Activated naive CD4-positive, alpha-beta T cell treated with anti-CD3 and anti-CD28 coated beads, Interleukin-2, amount 50 U/mL, for 24 hours (primary cell): ENCODE results near the gene DCP1A.
"Not testable (repeated sequence)": the region's sequence is repeated elsewhere in the genome, so short reads cannot be mapped to it uniquely, and the experiment has no call there.

Experiments
- H3K27ac Mint-ChIP-seq: one replicate; pipeline ENCODE4 v1.8.0; 2021; ENCODE audit warnings: mild to moderate bottlenecking, mixed read lengths
- H3K27me3 Mint-ChIP-seq: one replicate; pipeline ENCODE4 v1.8.0; 2021; ENCODE audit warnings: mixed read lengths
- H3K36me3 Mint-ChIP-seq: one replicate; pipeline ENCODE4 v1.8.0; 2021; ENCODE audit warnings: mixed read lengths
- H3K4me1 Mint-ChIP-seq: one replicate; pipeline ENCODE4 v1.8.0; 2021; ENCODE audit warnings: mixed read lengths
- H3K4me3 Mint-ChIP-seq: one replicate; pipeline ENCODE4 v1.8.0; 2021; ENCODE audit warnings: mild to moderate bottlenecking, mixed read lengths
- H3K9me3 Mint-ChIP-seq: one replicate; pipeline ENCODE4 v1.8.0; 2021; ENCODE audit warnings: mixed read lengths

Gene DCP1A

DNA sequence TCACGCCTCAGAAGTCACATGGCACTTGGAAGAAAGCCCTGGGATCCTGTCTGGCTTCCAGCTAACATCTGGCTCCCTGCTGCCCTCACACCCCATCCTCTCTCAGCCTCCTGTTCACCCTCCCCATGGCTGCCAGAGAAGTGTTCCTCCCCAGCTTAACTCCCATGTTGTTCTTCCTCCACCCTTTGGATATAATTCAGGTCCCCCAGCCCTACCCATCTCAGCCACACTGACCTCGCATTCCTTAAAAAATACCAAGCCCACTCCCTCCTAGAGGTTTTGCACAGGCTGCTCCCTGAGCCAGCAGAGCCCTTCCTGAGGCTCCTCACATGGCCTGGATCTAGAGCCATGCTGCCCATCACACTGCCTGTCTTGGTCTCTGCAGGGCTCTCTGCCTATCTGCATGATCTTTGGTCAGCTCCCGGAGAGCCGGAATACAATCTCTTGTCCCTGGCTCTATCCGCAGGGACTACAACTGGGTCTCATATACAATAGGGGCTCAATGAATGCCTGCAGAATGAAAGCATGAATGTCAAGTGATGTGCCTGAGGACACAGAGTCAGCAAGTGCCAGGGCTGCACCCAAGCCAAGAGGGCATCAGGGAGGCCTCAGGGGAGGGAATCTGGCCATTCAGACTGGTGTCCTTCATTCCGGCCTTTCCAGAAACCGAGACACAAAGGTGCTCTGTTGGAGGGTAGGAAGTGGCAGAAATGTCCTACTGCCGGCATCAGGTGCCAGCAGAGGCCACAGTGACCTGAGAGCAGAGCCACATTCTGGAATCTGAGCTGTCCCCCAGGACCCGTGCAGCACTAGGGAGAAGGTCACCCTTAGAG, 87.7 kb downstream of the DCP1A start:
- Mint-ChIP-seq H3K27me3 (no peaks in the 10 kb centered on the region), H3K4me1 (peaks cover under 1% of the 10 kb centered on the region), H3K9me3 (no peaks in the 10 kb centered on the region), H3K36me3 (no peaks in the 10 kb centered on the region), H3K4me3 (no peak overlapping the region), H3K27ac (no peak overlapping the region)

DNA sequence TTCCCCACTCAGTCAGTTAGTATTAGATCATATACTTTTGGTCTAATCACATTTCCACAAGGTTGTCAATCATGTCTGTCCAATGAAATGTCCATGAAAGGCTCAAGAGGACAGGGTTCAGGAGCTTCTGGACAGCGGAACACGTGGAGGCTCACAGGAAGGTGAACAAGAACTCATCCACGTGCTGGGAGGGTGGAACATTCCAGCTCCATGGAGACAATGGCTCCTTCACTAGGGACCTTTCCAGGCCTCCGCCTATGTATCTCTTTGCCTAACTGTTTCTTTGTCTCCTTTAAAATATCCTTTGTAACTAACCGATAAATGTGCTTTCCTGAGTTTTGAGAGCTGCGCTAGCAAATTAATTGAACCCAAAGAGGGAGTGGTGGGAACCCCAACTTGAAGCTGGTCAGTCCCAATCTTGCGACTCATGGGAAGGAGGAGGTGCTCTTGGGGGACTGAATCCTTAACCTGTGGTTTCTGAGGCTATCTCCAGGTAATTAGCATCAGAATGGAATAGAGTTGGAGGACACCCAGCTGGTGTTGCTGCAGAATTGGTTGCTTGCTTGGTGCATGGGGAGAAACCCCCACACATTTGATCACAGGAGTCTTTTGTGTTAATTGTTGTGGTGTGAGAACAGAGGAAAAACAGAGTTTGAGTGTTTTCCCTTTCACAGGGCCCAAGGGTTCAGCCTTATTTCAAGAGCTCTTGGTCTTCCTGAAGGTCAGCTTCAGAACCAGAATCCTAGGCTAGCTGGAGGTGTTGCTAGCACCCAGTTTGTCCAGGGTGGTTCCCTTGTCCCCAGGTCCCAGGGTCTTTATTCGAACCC, 88.5 kb downstream of the DCP1A start:
- Mint-ChIP-seq H3K4me1 (peaks cover 9% of the 10 kb centered on the region), H3K9me3 (no peaks in the 10 kb centered on the region), H3K27ac (no peak overlapping the region), H3K36me3 (no peaks in the 10 kb centered on the region), H3K27me3 (no peaks in the 10 kb centered on the region), H3K4me3 (no peak overlapping the region)

DNA sequence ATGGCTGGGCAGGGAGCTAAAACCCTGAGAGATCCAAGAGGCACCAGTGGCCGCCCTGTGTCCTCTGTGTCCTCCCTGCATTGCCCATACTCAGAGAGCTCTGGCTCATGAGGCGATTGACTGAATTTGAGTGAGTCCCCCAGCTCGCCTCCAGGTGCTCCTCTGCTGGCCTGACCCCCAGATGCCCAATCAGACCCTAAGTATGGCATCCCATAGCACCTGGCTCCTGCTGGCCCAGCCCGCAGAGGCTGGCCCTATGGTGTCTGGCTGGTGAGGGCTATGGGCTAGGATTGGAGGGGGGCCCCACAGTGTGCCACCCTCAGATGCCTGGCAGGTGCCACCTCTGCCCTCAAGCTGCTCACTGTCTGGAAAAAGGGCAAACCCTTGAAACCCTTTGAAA, 89.9 kb downstream of the DCP1A start:
- Mint-ChIP-seq H3K4me1 (peaks cover 20% of the 10 kb centered on the region), H3K27ac (no peak overlapping the region), H3K4me3 (no peak overlapping the region), H3K36me3 (no peaks in the 10 kb centered on the region), H3K9me3 (no peaks in the 10 kb centered on the region), H3K27me3 (no peaks in the 10 kb centered on the region)

DNA sequence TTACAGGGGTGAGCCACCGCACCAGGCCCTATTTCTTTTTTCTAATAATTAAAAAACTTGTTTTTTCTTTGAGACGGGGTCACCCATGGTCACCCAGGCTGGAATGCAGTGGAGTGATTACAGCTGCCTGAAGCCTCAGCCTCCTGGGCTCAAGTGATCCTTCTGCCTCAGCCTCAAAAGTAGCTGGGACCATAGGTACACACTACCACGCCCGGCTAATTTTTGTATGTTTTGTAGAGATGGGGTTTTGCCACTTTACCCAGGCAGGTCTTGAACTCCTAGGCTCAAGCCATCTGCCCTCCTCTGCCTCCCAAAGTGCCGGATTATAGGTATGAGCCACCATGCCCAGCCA, 90.7 kb downstream of the DCP1A start:
- Mint-ChIP-seq H3K4me1 (peaks cover 26% of the 10 kb centered on the region), H3K36me3 (no peaks in the 10 kb centered on the region), H3K9me3 (no peaks in the 10 kb centered on the region), H3K27ac (no peak overlapping the region), H3K27me3 (no peaks in the 10 kb centered on the region), H3K4me3 (peak overlapping the region; percentile 65)

DNA sequence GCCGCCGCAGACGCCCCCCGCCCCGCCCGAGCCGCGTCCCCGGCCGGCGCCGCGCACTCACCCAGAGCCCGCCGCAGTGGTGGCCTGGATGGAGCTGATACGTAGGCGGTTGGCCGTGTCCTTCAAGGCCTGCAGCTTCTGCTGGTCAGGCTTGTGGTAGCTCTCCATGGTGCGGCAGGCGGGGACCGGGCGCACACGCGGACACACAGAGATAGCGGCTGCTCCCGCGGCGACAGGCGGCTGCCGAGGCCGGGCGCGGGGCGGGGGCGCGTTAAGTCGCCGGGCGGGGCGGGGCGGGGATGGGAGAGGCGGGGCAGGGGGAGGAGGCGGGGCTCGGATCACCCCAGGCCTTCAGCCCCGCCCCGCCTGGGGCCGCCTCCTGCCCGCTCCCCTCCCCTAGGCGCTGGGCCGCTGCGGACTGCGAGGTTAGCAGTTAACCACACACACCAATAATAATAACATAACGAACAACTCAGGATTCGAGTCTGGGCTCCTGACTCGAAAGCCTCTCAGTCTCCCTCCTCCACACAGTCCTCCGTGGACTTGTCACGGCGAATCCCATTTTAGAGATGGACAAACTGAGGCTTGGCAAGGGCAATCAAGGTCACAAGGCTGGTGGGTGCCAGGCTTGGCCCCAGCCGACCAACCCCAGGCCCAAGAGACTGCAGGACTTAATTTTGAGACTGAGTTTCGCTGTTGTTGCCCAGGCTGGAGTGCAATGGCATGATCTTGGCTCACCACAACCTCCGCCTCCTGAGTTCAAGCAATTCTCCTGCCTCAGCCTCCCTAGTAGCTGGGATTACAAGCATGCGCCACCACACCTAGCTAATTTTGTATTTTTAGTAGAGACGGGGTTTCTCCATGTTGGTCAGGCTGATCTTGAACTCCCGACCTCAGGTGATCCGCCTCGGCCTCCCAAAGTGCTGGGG, 91.3 kb downstream of the DCP1A start, which contains the start of gene TKT:
TSS of gene TKT (minus strand) at position 248 of the 929 bp plus-strand sequence. CDS start at position 168, 80 bp downstream.
- no peaks in the 10 kb centered on the region for H3K36me3 Mint-ChIP-seq
- H3K27me3 Mint-ChIP-seq, result no peaks in the 10 kb centered on the region

DNA sequence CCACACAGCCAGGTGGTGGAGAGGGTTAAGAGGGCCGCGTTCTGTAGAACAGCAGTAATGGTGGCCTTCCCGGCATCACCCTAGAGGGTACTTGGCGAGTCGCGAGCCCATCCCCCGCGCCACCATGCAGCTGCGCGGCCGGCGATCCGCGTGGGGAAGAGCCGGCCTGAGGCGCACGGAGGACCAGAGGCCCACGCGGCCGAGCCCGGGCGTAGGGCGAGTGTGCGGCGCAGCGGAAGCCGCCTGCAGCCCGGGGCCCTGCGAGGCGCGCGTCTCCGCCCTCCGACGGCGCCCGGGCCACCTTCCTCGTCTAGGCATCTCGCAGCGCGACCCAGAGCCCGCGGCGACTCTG, 91.9 kb downstream of the DCP1A start:
- H3K27me3 Mint-ChIP-seq, result no peaks in the 10 kb centered on the region
- H3K9me3 Mint-ChIP-seq, result no peaks in the 10 kb centered on the region
- H3K4me1 Mint-ChIP-seq, result peaks cover 37% of the 10 kb centered on the region
- peak overlapping the region; percentile 81 for H3K27ac Mint-ChIP-seq
- peak overlapping the region; percentile 93 for H3K4me3 Mint-ChIP-seq
- no peaks in the 10 kb centered on the region for H3K36me3 Mint-ChIP-seq

More for the DNA sequence above, 91.3 kb downstream of the DCP1A start, which contains the start of gene TKT:
- H3K27ac Mint-ChIP-seq, result peak within 1 kb of the TSS; percentile 81
- H3K4me1 Mint-ChIP-seq, result peaks cover 31% of the 10 kb centered on the region
- H3K4me3 Mint-ChIP-seq, result peak within 1 kb of the TSS; percentile 93
- H3K9me3 Mint-ChIP-seq, result no peaks in the 10 kb centered on the region

DNA sequence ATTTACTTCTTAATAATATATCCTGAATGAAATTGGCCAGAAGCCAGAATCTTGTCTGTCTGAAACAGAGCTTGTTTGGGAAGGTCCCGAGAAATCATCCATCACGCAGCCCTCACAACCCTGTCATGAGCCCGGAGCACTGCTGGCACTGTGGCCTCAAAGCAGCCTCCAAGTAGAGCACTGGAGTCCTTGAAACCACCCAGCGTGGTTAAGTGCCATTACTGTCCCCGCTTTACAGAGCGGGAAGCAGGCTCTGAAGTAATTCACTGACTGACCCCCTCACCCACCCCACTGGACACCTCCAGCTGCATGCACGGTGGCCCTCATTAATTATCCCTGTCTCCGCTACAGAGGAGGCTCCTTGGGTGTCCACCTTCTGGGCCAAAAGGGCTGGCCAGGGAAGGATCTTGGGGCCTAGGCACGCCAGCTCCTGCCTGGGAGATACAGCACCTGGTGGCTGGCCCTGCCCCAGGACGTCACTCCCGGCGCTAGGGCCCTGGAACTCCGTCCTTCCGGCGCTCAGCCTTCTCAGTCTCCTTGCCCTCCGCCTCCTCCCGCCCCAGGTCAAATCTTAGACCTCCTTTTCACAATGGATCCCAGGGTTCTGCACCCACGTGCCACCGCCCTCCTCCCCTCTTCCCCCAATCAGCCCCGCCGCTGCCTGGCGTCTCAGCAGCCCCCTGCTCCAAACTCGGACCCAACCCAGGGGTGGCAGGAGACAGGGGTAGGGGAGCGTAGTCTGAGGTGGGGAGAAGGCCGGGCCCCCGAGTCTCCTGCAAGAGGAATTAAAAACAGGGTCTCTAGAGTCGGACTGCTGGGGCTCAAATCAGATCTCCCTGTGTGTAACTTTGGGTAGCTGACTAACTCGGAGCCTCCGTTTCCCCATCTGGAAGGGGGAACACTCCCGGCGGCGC, 92.6 kb downstream of the DCP1A start:
- peak overlapping the region; percentile 93 for H3K4me3 Mint-ChIP-seq
- no peaks in the 10 kb centered on the region for H3K36me3 Mint-ChIP-seq
- H3K27ac Mint-ChIP-seq, result peak overlapping the region; percentile 81
- H3K27me3 Mint-ChIP-seq, result no peaks in the 10 kb centered on the region
- peaks cover 42% of the 10 kb centered on the region for H3K4me1 Mint-ChIP-seq
- no peaks in the 10 kb centered on the region for H3K9me3 Mint-ChIP-seq

DNA sequence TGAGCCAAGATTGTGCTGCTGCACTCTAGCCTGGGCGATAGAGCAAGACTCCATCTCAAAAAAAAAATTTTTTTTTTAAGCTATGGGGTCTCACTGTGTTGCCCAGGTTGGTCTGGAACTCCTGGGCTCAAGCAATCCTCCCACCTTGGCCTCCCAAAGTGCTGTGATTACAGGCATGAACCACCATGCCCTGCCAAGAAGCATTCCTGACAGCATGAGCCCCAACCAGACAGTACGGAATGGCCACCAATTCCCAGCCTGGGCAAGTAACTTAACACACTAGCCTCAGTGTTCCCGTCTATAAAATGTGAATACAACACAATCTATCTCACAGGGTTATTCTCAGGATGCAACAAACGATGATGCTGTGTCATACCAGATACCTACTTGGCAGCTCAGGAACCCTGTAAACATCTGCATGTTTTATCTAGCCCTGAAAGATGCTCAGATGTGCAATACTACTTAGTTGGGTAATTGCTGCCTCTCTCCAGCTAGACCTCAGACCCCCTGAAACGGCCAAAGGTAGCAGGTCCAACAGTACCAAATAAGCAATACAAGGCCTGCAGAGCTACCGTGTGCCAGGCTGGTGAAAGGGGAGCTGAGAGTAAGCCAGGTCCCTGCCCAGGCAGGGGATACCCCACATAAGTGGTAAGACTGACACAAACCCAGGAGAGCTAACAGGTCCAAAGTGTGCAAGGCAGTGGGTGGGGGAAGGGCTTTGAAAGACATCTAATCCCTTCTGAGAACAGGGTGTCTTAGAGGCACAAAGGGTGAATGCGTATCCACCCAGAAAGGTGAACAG, 93.4 kb downstream of the DCP1A start:
- Mint-ChIP-seq H3K9me3 (no peaks in the 10 kb centered on the region), H3K4me1 (peaks cover 47% of the 10 kb centered on the region), H3K27ac (no peak overlapping the region), H3K27me3 (no peaks in the 10 kb centered on the region), H3K36me3 (no peaks in the 10 kb centered on the region), H3K4me3 (peak overlapping the region; percentile 93)

DNA sequence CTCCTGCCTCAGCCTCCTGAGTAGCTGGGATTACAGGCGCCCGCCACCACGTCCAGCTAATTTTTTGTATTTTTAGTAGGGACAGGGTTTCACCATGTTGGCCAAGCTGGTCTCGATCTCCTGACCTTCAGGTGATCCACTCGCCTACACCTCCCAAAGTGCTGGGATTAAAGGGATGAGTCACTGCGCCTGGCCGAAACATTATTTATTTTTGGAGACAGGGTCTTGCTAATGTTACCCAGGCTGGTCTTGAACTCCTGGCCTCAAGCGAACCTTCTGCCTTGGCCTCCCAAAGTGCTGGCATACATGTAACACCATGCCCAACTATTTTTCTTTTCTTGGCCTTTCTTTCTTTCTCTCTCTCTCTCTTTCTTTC, 94.4 kb downstream of the DCP1A start:
- H3K36me3 Mint-ChIP-seq, H3K27me3 Mint-ChIP-seq, H3K27ac Mint-ChIP-seq, H3K9me3 Mint-ChIP-seq: not testable (repeated sequence)
- Mint-ChIP-seq H3K4me3 (peak overlapping the region; percentile 60), H3K4me1 (peaks cover 56% of the 10 kb centered on the region)

DNA sequence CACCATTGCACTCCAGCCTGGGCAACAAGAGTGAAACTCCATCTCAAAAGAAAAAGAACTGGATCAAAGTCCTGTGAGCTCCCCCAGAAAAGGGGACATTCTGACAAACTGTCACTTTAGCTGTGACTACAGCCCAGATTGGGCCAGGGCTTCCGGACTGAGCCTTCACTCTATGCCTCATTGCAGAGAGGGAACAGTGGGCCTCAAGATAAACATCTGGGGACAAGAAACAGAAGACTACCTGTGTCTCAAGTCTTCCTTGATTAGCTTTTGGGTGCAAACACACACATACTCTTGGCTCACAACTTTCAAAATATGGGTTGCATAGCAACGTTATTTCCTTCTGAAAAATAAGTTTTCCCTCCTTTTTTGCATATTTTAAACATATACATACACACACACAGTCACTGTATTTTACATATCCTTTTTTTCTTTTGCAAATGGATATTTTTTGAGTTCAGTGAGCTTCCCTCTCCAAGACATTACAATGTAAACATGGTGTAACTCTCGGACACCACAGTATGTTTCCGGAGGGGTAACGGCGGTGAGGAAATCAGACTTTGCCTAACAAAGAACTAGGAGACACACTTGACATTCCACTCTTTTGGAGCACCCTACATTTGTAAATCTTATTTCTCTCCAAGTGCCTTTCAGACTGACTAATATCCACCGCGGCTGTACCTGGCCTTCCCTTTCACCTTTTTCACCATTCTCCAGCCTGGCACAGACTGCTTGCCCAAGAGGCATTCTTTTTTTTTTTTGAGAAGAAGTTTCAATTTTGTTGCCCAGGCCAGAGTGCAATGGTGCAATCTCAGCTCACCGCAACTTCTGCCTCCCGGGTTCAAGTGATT, 95.0 kb downstream of the DCP1A start:
- H3K36me3 Mint-ChIP-seq, result peaks cover 4% of the 10 kb centered on the region
- peak overlapping the region; percentile 60 for H3K4me3 Mint-ChIP-seq
- H3K27ac Mint-ChIP-seq, result no peak overlapping the region
- H3K27me3 Mint-ChIP-seq, result no peaks in the 10 kb centered on the region
- no peaks in the 10 kb centered on the region for H3K9me3 Mint-ChIP-seq
- H3K4me1 Mint-ChIP-seq, result peaks cover 61% of the 10 kb centered on the region

DNA sequence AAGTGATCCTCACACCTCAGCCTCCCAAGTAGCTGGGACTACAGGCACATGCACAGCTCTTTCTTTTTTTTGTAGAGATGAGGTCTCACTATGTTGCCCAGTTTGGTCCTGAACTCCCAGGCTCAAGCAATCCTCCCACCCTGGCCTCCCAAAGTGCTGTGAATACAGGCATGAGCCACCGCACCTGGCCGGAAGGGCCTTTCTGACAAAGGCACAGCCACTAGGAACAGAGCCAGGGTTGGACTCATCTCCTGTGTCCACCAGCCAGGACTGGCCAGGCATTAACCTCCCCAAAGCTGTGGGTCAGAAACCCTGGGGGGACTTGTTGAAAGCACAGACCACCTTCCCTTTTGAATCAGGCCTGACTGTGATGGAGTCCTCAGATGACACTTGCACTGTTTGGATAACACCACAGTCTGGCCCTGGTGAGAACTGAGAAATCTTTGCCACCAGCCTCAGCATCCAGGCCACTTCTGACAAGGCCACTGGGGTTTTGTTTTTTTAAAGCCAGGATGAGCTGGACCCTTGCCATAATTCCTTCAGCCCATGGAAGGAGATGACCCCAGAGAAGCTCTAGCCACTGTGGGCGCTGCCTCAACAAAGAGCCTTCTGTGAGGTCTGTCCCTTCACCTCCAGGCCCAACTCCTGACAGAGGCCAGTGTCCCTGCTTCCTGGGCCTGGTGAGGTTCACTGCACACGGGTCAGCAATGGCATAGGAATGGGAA, 96.3 kb downstream of the DCP1A start:
- Mint-ChIP-seq H3K27me3 (no peaks in the 10 kb centered on the region), H3K36me3 (peaks cover 8% of the 10 kb centered on the region), H3K4me3 (no peak overlapping the region), H3K27ac (no peak overlapping the region), H3K9me3 (no peaks in the 10 kb centered on the region), H3K4me1 (peaks cover 64% of the 10 kb centered on the region)

DNA sequence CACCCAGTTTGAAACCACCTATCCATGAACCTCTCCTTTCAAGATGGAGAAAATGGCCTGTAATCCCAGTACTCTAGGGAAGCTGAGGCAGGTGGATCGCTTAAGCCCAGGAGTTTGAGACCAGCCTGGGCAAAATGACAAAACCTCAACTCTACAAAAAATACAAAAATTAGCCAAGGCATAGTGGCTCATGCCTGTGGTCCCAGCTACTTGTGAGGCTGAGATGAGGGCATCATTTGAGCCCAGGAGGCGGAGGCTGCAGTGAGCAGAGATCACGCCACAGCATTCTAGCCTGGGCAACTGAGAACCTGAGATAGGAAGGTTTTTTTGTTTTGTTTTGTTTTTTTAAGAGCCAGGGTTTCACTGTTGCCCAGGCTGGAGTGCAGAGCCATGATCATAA, 96.9 kb downstream of the DCP1A start:
- no peaks in the 10 kb centered on the region for H3K27me3 Mint-ChIP-seq
- no peaks in the 10 kb centered on the region for H3K9me3 Mint-ChIP-seq
- H3K27ac Mint-ChIP-seq, result no peak overlapping the region
- peaks cover 65% of the 10 kb centered on the region for H3K4me1 Mint-ChIP-seq
- H3K36me3 Mint-ChIP-seq, result peaks cover 8% of the 10 kb centered on the region
- peak overlapping the region; percentile 36 for H3K4me3 Mint-ChIP-seq

DNA sequence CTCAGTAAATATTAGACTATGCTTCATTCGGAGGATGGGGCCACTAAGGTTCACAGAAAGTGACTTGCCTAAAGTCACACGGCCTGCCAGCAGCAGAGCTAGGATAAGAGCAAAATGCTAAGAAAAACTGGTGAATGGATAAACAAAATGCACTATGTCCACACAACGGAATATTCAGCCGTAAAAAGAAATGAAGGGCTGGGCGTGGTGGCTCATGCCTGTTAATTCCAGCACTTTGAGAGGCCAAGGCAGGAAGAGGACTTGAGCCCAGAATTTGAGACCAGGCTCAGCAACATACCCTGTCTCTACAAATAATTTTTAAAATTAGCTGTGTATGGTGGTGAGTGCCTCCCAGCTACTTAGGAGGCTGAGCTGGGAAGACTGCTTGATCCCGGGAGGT, 99.2 kb downstream of the DCP1A start:
- Mint-ChIP-seq H3K4me3 (no peak overlapping the region), H3K27me3 (no peaks in the 10 kb centered on the region), H3K9me3 (no peaks in the 10 kb centered on the region), H3K27ac (no peak overlapping the region), H3K4me1 (peaks cover 62% of the 10 kb centered on the region), H3K36me3 (peaks cover 8% of the 10 kb centered on the region)
